HG02884 (cell line): ENCODE results near the gene MS4A15.
"Not testable (repeated sequence)": the region's sequence is repeated elsewhere in the genome, so short reads cannot be mapped to it uniquely, and the experiment has no call there.

Source experiments
- ATAC-seq: cut with Tn5 transposase; IDR thresholded peaks from one replicate; pipeline ENCODE4 v1.9.1; 2021; ENCODE audit warnings: mild to moderate bottlenecking, moderate library complexity; ENCODE audit not compliant: unreplicated experiment

The MS4A15 gene, protein sequence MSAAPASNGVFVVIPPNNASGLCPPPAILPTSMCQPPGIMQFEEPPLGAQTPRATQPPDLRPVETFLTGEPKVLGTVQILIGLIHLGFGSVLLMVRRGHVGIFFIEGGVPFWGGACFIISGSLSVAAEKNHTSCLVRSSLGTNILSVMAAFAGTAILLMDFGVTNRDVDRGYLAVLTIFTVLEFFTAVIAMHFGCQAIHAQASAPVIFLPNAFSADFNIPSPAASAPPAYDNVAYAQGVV

DNA sequence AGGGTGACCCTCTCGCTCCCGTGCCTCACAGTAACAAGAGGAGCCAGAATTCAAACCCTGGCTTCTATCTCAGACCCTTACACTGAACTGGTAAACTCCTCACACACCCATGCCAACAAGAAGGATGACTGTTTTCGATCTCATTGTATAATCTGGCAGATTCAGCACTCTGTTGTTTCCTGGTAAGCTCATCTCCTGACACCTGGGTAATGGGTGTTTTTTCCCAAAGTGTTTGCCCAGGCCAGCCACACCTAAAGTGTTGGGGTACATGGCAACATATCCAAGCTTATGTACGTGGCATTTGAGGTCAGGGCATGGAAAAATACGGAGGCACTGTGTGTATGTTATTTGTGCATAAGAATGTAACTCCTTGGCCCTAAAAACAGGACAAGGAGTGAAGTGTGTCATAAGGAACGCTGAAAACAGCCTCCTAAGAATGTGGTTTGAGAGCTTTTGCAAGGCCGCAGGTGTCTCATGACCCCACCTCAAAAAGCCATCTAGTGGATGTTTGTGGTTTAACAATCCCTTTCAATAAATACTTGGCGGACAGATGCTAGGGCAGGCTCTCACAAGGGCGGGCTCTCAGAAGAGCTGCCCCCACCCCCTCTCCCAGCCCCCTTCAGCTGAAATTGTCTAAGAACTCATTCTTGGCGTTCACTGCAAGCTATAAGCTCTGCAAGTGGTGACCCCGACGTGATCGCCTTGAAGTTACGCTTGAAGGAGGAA, at the start of gene MS4A15:
Gene MS4A15 (plus strand): TSS at position 561 of the 726 bp plus-strand sequence. CDS start 6,867 bp downstream, outside the sequence.
- no peak for ATAC-seq

DNA sequence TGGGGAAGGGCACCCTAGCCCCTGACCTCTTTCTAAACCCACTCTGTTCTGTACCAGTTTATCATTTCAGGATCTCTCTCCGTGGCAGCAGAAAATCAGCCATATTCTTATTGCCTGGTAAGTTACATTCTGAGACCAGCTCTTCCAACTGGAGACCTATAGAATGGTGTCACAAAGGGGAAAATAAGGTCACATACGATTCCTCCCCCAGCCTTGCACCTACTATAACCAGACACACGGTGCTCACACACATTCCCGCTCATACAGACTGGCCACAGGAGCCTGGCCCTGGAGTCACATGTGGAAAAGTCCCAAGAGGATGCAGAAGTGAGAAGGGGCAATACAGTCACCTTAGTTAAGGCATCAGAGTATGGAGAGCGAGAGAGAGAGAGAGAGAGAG, 49.7 kb upstream of the MS4A15 start:
- no peak for ATAC-seq

DNA sequence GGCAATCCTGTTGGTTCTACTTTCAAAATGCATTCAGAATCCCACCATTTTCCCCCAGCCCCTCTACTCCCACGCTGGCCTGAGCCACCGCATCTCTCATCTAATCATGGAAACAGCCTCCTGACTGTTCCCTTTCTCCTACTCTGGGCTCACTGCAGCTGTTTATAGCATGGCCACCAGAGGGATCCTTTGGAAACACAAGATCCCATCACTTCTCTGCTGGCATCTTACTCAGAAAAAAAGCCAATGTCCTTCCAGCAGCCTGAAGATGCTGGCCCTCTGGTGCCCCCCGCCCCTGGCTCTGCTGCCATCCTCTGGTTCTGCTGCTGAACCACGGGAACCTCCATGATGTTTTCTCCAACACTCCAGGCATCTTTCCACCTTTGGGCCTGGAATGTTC, 46.2 kb upstream of the MS4A15 start:
- ATAC-seq = no peak

DNA sequence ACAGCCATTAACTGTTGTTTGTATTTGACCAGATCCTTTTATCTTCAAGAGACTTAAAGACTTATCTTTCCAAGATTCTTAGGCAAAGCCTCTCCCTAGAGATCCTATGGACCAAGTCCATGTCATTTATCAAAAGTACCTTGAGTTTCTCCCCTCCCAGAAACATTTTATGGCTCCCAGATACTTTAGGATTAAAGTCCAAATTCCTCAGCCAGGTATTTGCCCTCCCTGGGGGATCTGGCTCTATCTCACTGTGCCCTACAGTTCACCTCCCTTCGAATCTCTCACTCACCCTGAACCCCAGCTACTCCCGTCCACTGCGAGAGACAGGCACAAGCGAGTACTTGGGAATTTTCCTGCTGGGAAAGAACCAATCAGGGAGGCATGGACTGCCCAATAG, 45.4 kb upstream of the MS4A15 start:
- no peak for ATAC-seq

DNA sequence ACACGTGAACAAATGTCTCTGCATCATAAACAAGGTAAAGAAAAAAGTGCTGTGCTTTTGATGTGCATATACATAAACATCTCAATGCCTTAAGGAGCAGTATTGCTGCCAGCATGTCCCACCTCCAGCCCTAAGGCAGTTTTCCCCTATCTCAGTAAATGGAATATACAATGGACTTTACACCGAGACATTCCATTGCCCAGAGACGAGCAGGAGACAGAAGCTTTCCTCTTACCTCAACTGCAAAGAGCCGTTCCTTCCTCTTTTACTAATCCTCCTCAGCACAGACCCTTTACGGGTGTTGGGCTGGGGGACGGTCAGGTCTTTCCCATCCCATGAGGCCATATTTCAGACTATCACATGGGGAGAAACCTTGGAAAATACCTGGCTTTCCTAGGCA, 43.2 kb upstream of the MS4A15 start:
- not testable (repeated sequence) for ATAC-seq

DNA sequence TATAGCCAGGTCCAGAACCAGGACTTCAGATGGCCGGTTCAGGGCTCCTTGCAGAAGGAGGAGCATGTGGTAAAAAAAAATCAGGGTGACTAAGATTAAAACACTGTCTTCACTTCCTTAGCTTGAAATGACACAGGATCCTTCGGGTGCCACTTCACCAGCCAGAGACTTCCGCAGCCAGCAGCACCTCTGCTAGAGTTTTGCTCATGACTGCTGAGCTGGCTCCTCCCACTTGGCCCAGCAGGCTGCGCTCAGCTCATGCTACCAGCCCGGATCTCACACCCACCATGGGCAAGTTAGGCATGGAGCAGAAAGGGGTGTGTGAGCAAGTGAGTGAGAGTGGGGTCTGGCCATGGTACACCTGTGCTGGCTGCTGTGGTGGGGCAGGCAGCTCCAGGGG, 38.7 kb upstream of the MS4A15 start:
- ATAC-seq = no peak

DNA sequence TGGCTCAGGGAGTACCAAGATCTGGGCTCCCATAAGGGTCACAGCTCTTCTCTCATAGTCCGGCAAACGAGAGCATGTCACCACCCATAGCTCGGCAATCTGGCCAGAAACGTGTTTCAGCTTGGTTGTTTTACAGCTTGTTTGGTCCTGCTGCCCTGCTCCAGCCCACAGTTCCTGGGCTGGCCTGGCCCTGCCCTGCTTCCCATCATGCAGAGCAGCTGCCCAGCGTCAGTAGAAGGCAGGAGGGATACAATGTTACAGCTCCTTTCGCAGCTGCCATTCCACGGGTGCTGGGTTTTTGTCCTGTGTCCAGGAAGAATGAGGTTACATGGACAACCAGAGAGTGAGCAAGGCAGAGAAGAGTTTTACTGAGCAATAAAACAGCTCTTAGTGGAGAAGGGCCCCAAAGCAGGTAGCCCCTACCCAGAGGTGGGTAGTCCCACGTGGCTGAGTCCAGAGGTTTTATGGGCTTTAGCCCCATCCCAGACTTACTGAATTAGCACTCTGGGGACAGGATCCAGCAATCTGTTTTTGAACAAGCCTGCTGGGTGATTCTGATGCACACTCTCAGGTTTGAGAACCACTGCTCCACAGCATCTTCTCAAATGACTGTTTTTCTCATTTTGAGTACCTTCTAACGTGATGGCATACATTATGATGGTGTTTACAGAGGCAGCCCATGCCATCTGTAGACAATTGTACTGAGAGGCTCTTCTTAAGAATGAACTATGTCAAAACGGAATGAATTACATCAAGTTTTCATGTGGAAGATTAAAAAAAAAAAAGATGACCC, 37.9 kb upstream of the MS4A15 start:
- ATAC-seq = no peak

DNA sequence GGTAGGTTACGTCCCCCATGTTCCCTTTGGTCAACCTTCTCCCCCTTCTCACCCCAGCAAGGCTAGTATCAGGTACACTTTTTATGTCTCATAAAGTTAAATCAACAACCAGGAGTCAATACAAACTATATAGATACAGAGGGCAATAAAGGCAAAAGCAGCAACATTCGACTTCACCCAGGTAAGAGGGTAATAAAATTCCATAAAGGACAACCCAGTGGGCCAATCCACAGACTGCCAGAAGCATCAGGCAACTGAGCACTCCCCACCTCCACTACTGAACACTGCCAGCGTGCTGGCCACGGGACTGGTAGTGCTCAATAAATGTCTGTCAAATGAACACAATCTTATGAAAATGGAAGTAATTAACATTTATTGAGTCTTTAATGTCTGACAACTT, 37.3 kb upstream of the MS4A15 start:
- no peak for ATAC-seq

DNA sequence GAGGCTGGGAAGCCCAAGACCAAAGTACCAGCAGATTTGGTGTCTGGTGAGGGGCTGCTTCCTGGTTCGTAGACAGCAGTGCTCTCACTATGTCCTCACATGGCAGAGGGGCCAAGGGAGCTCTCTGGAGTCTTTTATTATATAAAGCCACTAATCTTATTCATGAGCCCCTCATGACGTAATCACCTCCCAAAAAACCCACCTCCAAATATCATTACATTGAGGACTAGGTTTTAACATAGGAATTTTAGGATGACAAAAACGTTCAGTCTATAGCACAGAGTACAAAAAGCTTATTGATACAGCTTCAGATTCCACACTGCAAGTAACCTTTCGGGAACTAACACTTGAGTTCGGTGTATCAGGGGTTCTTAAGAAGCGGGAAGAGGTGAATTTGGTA, 36.2 kb upstream of the MS4A15 start:
- no peak for ATAC-seq

DNA sequence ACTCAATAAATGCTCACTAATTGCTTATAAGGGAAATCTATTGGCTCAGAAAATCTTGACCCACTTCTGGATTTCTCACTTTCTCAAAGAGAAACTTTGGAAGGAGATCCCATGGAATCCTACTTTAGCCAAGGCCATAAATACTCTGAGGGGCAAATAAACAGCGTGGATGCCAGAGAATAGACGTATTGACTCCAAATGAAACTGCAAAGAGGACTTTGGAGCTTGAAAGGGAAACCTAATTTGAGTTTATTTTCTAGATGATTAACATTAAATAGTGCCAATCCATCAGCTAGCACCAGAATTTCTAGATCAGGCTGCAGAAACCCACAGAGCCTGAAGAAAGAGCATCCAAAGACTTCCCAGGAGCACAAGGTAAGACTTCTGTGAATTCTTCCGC, 32.2 kb upstream of the MS4A15 start, which contains the start of gene MS4A18:
Gene MS4A18 (plus strand): TSS at position 301 of the 400 bp plus-strand sequence.
- ATAC-seq = no peak

DNA sequence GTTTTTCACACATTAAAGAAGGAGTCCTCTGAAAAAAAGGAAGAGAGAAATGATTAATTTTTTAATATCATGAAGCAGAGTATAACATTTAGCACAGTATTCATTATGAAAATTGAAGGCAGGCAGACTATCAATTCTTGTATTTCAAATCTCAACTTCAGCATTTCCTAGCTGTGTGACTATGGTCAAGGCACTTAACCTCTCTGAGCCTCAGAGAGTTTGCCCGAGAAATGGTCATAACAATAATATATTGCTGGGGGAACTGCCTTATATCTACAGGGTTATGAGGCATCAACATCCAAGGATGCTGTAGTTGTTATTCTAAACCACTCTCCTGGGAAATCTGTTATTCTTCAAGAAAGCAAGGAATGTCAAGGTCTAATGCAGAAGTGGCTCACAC, 31.1 kb upstream of the MS4A15 start:
- no peak for ATAC-seq

DNA sequence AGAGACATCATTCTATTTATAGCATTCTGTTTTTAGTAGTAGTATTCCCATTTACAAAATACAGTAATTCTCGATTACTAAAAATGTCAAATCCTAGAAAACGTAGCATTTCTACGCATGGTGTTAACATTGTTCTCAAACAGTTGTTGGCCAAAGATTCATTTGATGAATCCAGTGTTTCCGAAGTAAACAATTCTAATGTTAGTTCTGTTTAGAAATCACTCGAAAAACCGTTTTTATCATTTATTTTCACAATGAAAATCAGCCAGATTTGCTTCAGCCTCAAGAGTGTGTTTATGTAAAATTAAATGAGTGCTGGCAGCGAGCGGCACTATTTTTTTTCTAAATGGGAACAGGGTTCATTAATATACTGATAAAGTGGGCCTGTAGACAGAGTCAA, 25.1 kb upstream of the MS4A15 start:
- no peak for ATAC-seq

DNA sequence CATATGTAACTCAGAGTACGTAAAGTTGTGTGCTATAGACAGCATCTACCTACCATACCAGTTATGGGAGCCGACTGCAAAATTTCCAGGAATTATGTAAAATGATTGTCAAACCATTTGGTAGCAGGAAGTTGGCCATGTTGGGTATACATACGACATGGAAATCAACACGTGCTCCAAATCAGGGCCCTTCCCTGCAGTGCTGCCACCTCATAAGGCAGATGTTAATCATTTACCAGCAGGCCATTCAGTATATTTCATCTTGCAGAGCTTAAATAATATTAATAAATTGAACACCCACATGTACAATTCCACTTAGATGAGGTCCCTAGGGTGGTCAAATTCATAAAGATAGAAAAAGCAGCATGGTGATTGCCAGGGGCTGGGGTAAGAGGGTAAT, 22.4 kb upstream of the MS4A15 start:
- ATAC-seq = no peak

DNA sequence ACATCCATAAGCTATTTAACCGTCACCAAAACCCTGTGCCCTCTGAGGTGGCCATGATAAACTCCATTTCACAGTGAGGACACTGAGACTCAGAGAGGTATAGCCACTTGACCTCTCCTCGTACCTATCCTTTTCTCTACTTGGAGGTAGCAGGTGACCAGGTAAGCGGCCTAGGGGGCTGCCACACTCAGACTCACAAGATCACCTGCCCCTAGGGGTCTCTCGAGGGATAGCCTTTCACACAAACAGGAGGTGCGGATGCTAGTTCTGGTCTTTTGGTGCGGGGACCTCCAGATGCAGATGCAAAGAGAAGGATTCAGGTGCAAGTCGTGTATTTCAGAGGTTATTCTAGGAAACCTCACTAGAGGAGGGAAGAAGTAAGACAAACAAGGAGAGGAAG, 17.6 kb upstream of the MS4A15 start:
- ATAC-seq = no peak

DNA sequence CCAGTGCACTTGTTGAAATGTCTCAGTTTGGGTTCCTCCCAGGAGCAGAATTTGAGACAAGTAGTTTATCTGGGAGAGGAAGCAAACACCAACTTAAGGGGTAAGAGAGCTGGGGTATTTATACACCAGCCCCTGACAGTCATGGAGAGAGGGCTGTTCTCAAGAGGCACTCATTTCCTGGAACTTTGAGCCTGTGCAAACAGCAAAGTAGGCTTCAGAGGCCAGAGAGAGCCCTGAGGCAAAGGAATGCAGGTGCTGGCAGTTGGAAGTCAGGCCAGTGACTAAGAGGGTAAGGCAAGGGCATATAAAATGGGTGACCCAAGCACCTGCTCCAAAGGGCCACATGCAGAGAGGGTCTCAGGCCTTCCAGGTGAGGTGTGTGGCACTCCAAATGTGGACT, 16.1 kb upstream of the MS4A15 start:
- ATAC-seq = no peak

DNA sequence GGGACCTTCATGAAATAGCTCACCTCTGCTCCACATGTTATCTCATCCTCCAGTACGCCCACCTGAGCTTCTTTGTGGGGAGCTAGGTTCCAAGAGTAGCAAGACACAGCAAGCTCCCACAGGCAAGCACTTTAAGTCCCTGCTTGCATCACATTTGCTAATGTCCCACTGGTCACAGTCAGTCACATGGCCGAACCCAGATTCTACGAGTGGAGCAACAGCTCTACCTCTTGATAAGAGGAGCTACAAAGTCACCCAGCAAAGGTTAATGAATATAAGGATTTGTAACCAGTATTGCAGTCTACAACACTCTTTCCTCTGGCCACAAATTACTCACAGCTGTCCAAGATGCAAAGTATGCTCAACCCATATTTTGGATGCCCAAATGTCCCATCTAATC, 15.2 kb upstream of the MS4A15 start:
- no peak for ATAC-seq

DNA sequence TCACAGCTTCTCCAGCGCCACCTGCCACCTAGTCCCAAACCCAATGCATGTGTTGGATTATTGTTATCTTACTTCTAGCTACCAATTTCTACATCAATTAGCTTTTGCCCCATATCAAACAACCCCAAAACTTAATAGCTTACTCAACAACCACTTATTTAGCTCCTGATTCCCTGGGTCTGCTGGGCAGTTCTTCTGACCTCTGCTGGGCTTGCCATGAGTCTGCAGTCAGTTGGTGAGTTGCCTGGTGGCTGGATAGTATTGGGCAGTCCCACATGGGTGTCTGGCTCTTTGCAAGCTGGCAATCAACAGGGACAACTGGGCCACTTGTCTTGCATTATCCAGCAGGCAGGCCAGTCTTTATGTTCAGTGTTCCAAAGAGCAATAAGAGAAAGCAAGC, 13.6 kb upstream of the MS4A15 start:
- no peak for ATAC-seq

DNA sequence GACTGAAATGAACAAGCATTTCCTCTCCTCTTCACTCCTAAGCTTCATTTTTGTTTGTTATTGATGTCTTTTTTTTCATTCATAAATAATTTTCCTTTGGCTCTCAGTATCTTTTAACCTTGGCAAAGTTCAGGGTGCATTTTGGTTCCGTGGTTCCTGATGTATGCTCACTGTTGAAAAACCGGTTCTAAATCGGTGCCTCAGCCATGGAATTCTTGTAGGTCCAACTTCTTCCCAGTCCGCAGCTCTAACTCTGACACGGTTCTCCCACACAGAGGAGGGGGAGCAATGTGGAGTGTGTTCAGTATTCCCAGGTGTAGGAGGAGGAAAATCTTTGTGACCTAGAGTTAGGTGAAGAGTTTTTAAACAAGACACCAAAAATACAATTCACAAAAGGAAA, 12.6 kb upstream of the MS4A15 start:
- ATAC-seq = no peak

DNA sequence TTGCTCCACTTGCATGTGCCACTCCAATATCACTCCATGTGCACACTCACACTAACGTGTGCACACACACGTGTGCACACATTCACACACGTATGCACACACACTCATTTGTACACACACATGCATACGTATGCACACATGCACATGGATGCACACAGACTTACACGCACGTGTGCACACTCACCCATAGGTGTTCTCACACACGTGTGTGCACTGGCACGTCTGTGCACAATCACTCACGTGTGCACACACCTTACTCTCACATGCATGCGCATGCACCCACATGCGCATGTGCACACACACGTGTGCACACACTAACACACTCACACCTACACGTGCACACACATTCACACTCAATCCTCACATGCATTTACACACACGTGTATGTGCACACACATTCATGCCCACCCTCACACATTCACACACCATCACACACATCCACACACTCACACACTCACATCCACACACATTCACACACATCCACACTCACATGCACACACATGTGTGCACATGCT, 9.3 kb upstream of the MS4A15 start:
- no peak for ATAC-seq

DNA sequence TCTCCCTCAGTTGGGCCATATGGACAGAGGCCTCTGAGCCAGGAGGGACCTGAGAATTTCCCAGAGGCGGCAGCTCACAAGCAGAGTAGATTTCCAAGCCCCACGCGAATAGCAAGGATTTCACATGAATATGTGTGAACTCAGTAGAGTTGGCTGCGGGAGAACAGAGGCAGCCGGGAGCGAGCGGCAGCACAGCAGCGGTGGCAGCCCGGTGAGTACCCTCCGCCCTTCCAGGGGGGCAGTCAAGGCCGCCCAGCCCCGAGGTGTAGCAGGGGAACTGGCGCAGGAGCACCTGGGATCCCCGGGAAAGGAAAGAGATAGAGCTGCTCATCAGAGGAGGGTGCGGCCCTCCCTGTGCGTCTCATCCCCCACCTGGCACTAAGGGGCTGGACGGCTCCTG, 8.4 kb upstream of the MS4A15 start:
- ATAC-seq = no peak

DNA sequence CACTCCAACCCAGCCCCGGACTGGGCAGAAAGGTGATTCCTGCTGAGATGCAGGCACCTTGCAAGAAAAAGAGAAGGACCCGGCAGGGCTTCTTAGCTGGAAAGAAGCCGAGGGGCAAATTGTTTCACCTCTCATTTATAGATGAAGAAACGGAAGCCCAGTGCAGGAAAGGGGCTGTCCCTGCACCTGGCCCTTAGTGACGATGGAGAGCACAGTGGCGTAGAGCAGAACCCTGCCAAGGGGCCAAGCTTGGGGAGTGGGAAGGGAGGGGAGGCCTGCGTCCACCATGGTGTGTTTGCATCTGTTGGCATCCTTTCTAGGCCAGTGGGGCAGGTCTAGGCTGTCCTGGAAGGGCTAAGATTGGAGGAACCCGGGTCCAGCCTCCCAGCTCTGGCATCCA, 7.8 kb upstream of the MS4A15 start:
- ATAC-seq = no peak

DNA sequence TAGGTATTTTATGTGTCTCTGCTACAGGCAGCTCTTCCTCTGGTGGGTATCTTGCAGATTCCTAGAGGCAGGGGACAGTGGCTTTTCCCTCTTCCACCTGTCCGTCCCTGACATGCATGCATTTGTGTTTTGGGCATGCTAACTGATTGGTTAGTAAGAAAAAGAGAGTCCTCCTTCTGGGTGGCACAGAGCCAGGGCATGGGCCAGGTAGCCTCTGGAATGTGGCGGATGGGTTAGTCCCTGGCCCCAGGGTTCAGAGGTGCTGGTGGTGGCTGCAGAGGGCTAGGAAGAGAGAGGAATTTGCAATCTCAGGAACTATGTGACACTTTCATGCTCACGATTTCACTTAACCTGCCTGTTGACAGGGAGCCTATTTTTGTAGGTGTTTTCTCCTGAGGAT, 5.8 kb upstream of the MS4A15 start:
- ATAC-seq = no peak
